HUDEP-2 (cell line): ENCODE measurements around the gene USP20.
A peak's percentile ranks its signal among the peaks of the same experiment; 100 is the strongest.

Experiments used
- DNase-seq, 76 experiments: peaks; one replicate each; lab custom pipeline; 2025; ENCODE audit not compliant: unreplicated experiment in 76 of 76; lab: John Stamatoyannopoulos, UW

The USP20 gene

DNA sequence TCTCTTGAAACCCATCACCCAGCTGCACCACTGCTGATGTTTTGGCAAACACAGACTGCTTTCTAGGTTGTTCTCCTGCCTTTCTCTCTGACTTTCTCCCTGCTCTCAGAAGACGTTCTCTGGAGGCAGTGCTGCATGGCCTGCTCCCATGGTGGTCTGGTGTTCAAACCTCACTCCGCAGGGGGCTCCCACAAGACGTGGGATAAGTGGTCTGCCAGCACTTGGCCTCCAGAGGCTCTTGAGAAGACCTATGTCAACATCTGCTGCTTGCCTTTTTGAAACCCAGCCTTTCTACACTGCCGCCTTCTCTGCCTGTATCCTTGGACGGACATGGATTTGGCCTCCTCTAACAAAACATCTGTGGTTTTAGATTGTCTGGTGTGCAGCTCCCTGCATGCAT lies 16.6 kb downstream of the USP20 start:
- DNase-seq, result no peak

DNA sequence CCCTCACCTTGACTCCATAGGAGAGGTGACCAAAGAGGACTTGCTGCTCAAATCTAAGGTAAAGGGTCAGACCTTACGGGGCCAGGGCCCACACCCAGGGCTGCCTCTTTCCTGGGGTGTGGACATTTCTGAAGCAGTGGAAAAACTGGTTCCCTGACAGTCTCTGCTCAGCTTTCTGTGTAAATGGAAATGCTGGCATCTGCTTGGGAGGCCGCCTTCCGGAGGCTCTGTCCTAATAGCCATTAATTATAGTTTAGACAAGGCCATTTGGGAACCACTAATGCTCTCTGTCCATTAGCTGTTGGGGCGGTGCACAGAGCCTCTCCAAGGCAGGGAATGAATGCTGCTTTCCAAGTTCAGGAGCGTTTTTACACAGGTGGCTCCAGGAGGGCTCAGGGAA lies 17.3 kb downstream of the USP20 start:
- DNase-seq, result no peak

DNA sequence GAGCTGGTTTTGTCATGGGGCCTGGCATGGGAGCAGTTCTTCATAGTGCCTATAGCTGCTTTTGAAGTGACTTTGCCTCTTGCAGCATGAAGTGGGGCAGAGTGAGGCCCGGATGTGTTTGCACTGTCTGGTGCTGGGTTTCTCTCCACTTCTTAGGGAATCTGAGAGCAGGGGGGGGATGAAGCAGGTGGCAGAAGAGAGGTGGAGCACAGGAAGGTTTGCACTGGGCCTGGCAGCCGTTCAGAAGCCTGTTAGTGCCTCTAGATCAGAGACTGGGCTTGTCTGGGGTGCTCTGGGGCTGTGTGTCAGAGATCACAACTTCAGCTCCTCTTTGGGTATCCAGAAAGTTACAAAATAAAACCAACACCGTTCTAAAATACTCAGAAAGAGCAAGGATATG lies 18.4 kb downstream of the USP20 start:
- no peak for DNase-seq

DNA sequence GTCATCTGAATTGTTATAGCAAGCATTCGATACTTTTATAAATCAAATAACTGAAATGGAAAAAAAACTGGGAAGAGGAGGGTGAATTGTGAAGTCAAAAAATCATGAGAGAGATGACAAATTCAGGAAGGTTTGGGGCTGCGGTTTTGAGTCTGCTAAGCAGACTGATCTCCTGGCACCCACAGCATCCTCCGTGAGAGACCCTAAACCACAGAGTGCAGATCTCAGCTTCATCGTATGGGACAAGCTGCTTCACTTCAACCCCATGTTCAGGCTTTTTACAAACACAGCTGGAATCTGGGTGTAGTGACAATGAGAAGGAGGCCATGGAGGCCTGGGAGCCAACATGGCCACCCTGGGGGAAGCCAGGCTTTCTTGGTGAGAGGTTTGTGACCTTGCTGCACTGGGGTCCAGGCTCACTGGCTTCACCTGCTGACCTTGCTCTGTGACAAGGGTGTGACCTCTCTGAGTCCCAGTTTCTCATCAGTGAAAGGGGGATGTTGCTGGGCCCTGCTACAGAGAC lies 19.4 kb downstream of the USP20 start:
- no peak for DNase-seq

DNA sequence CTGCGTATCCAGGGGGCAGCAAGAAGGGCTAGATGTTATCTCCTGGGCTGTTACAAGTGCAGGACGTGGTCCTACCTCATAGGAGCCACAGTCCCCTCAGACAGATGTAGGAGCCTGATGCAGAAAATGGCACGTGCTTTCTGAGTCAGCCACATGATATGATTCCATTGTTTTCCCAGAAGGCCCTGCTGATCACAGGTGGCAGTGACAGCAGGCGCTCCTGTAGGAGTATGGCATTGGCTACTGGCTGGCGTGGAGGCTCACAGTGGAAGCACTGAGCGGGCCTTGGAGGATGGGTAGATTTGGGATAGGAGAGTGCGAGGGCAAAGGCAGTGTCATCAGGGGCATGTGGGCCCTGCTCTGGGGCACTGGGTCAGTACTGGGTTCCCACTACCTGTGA lies 21.9 kb downstream of the USP20 start:
- DNase-seq, result peak in 1 of 76 experiments; percentile 13

DNA sequence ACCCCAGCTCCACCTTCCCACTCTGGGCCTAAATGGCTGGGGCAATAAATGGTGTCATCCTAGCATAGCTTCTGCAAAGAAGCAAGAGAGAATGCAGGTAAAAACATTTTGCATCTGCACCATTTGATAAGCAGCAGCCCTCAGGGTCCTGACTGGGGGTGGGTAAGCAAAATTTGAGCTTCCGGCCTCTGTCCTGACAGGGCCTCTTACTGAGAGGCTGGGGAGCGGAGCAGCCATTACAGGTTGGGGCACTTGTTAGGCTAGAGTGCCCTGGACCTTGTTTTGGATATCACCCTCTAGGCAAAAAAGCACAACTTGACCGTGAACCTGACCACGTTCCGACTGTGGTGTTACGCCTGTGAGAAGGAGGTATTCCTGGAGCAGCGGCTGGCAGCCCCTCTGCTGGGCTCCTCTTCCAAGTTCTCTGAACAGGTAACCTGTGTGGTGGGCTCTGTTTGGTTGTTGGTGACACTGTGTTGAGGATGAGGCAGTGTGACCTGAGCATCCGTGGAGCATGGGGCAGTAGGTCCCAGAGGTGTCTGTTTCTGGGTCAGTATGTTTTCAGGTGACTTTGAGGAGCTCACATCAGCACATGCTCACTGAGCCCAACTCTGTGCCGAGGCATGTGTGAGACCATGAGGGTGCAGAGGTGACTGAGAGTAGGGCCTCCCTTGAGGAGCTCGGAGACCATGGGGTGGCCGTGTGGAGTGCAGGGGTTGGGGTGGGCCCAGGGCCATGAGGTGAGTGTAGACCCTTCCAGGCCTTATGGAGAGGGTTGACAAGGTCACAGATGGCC lies 23.1 kb downstream of the USP20 start:
- no peak for DNase-seq

DNA sequence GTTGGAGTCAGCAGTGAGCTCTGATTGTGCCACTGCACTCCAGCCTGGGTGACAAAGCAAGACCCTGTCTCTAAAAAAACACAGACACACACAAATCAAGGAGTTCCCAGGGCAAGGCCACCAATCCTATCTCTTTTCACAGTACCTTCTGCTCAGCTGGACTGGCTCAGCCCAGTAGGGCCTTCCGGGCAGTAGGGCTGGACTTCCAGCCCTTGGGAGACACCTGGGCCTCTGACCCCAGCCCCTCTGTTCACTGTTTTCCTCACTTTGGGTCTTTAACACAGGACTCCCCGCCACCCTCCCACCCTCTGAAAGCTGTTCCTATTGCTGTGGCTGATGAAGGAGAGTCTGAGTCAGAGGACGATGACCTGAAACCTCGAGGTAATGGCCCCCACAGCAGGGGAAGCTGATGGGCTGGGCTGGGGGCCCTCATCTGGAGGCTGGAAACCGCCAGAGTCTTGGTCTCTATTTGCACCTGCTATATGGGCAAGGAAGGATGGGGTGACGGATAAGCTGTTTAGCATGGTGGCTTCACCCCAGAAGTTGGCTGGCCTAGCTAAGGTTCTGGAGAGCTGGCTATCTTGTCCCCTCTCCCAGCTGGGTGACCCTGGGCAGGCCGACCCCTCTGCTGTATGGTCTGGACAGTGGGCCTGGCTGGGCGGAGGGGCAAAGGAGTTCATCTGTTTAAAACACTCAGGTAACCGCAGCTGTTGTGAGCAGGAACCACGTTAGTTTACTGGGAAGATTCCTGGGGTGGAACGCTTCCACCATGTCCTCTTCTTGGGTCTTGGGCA lies 25.6 kb downstream of the USP20 start:
- DNase-seq, result no peak

DNA sequence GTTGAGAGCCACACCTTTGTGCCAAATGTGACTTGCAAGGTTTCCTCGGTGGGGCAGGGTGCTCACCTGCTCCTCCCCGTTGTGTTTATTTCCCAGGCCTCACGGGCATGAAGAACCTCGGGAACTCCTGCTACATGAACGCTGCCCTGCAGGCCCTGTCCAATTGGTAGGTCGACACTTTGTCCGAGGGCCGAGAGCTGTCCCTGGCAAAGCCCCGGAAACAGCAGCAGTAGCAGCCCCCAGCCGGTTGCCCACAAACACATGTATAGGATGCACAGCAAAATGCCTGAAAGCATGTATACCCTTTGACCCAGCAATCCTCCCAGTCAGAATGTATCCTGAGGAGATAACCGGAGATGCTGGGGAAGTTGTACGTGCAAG lies 26.2 kb downstream of the USP20 start:
- no peak for DNase-seq

DNA sequence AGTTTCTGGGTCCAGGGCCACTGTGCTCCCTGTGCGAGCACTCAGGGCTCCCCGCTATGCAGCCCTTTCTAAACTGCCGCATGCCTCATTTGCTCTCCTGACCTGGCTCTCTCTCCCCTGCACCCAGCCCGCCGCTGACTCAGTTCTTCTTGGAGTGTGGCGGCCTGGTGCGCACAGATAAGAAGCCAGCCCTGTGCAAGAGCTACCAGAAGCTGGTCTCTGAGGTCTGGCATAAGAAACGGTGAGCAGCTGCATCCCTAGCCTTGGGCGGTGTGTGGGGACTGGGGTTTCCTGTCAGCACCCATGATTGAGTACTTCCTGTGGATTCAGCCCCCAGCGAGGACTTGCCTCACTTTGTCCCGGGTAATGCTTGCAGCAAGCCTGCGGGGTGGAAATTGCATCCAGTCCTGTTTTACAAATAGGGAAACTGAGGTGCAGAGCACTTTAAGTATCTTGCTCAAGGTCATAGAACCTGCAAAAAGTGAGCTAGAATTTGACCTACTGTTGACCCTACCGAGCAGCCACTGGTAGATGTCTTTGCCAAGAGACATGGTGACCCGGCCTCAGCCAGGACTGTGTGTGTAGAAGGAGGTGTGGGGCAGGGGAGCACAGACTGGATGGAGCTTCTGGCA lies 27.9 kb downstream of the USP20 start:
- peak in 75 of 76 experiments; percentile 52 to 99 (median 93) for DNase-seq

DNA sequence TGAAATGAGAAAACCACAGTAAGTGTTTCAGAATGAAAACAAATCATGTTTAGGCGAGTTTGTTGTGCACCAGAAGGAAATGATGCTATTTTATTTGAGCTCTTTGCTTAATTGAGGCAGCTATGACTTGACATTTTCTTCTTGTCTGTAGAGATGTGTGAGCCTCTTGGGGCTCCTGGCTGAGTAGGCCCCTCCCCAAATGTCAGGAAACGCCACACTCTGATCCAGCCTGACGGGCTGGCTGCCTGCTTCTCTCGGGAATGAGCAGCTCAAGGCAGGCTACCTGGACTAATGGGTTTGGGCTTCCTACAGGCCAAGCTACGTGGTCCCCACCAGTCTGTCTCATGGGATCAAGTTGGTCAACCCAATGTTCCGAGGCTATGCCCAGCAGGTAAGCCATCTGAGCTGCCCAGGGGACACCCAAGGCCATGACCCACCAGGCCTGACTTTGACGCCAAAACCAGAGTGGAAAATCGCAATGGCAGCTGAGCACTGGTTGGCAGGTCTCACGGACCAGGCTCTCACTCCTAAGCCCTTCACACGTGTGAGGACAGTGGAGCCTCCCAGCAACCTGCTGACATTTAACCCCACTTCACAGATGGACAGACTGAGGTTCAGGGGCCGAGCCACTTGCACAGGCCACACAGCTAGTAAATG lies 29.9 kb downstream of the USP20 start:
- no peak for DNase-seq

DNA sequence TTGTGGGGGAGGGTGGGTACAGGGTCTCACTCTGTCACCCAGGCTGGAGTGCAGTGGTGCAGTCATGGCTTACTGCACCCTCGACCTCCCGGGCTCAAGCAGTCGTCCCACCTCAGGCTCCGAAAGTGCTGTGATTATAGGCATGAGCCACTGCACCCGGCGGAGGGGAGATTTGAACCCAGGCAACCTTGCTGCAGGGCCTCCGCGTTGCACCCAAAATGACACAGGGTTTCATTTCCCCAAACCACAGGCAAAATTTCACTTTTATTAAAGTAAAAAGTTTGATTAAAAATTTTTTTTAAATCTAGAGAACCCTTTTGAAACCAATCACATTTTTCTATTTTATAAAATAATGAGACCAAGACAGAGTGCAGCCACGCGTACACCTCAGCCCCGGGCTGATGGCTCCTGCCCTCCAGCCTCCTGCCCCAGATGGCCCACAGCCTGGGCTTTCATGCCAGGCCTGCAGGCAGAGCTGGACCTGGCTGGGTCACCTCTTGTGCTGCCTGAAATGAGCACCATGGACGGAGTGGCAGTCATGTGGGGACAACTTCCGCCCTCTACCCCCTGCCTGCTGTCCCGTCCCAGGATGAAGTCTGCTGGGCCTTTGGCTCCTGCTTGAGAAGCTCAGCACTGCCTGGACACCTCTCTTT lies 30.5 kb downstream of the USP20 start:
- no peak for DNase-seq

DNA sequence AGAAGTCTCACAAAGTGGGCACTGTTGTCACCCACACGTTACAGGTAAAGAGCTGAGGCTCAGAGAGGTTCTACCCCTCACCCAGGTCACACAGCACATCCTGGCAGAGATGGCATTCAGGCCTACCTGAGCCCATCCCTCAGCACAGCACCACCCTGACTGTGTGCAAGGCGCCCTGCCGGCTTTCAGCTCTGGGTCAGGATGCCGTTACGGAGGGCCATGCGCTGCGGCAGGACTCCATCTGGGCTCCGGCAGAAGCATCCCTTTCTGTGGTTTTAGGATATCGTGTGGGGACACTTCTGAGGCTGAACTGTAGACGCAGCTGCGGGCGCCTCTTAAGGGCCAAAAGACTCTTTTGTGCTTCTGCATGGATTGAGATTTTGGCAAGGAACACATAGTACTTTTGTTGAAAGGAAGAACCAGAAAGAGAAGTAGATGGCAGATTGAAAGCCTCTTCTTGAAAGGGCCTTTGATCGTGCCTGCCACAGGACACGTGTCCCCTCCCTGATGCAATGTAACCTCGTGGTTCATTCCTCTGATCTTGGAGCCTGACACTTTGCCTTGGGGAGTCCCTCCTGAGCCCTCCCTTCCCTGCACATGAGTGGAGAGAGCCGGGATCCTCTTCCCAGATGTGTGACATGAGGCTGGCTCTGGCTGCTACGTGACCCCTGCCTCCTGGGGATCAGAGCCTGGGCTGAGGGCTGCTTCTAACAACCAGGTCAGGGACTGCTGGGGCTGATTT lies 31.3 kb downstream of the USP20 start:
- no peak for DNase-seq

DNA sequence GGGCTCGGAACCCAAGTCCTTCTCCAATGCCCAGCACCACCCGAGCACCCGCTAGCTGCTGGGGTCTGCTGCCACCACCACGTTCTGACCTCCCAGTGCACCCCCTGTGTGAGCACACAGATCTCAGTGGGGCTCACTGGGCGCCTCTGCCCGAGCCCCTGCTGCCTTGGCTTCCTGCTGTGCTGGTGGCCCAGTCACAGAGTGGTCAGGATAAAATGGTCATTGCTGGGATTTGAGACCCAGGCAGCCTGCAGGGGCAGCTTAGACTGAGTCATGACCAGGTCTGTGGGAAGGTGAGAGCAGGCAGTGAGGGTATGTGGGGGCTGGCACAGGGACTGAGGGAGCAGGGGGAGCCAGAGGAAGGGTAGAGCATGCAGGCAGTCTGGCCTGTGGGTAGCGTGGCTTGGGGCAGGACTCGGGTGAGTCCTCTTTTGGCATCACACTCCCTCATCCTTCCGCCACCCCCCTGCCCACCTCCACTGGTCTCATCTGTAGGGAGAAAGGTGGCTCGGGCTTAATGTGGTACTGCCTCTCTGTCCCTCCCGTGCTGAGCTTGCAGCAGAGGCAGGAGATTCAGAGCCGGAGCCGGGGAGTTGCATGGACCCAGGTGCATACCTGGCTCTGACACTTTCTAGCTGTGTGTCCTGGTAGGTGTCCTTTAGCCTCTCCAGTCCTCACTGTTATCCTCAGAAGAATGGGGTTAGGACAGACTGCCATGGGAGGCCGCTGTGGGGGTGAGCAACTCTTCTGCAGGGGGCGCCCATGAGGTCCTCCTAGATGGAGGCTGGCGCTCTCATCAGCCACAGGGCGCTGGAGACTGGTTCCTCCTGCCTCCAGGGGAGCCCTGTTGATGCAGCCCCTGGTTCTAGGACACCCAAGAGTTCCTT lies 32.1 kb downstream of the USP20 start:
- peak in 2 of 76 experiments; percentile 14 to 16 for DNase-seq

DNA sequence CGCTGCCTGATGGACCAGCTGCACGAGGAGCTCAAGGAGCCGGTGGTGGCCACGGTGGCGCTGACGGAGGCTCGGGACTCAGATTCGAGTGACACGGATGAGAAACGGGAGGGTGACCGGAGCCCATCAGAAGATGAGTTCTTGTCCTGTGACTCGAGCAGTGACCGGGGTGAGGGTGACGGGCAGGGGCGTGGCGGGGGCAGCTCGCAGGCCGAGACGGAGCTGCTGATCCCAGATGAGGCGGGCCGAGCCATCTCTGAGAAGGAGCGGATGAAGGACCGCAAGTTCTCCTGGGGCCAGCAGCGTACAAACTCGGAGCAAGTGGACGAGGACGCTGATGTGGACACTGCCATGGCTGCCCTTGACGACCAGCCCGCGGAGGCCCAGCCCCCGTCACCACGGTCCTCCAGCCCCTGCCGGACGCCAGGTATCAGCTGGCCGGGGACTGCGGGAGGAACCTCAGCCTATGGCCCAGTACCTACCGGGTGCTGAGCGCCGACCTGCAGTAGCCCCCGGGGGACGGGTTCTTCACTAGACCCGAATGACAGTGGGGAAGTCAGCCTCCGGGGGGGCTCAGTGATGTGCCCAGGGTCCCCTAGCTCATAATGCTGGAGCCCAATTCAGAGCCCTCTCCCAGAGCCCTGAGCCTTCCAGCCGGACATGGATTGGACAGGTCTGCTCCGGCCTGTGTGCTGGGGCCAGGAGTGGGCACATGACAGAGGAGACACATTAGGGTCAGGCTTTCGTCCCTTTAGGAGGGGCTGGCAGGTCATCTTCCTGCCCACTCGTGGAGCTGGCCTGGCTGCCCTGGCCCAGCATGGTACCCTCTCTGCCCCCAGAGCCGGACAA lies 33.0 kb downstream of the USP20 start:
- no peak for DNase-seq

DNA sequence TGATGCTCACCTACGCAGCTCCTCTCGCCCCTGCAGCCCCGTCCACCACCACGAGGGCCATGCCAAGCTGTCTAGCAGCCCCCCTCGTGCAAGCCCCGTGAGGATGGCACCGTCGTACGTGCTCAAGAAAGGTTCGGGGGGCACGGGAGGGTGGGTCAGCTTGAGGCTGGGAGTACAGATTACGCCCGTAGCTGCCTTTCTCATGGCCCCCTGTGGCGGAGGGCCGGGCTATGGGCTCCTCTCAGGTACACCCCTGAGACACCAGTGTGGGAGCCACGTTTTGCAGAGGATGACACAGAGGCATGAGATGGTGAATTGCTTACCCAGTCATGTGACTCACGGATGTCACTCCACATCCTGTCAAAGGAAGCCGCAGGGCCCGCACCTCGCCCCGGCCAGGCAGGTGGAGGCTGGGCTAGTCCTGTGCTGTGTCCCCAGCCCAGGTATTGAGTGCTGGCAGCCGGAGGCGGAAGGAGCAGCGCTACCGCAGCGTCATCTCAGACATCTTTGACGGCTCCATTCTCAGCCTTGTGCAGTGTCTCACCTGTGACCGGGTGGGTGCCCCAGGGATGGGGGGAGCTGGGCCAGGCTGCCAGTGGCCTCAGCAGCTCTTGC lies 33.7 kb downstream of the USP20 start:
- no peak for DNase-seq

DNA sequence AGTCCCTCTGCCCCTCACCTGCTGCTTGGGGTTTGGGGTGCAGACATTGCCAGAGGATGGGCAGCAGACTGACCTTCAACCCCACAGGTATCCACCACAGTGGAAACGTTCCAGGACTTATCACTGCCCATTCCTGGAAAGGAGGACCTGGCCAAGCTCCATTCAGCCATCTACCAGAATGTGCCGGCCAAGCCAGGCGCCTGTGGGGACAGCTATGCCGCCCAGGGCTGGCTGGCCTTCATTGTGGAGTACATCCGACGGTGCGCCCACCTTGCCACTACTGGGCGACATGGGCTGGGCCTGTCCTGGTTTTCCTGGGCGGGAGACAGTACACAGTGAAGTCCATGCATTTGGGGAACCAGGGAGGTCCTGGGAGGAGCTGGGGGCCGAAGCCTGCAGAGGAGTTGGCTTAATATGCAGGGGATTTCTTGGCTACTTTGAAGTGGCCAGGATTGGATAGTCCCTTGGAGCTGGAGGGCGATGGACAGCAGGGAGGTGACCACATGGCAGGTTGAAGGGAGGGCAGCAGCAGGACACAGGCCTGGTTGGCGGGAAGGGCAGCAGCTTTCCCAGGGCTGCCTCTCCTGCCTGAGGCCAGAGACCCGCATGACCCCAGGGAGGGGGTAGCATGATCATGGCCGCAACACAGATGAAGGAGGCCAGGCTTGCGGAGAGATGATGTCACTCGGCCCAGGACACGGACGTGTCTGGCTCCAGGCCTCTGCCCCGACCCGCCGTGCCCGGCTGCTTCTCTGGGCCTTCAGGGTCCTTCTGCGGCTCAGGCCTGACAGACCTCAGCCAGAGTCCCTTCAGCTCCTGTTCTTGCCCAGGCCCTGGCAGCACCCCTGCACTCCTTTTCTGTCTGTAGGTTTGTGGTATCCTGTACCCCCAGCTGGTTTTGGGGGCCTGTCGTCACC lies 34.6 kb downstream of the USP20 start:
- no peak for DNase-seq
